T-helper 22 cell (primary cell): ENCODE data around the gene NR2F1-AS1.

Source experiments
- DNase-seq: peaks from one replicate; pipeline ENCODE4 v3.0.0-alpha.2; 2020; ENCODE audit warnings: low read depth

Gene NR2F1-AS1

GRCh38 chr5:93580927-93581445 lies at the start of gene NR2F1-AS1:
Gene NR2F1-AS1, minus strand, starts transcription at chr5:93581219.
- DNase-seq, result no peak

DNA sequence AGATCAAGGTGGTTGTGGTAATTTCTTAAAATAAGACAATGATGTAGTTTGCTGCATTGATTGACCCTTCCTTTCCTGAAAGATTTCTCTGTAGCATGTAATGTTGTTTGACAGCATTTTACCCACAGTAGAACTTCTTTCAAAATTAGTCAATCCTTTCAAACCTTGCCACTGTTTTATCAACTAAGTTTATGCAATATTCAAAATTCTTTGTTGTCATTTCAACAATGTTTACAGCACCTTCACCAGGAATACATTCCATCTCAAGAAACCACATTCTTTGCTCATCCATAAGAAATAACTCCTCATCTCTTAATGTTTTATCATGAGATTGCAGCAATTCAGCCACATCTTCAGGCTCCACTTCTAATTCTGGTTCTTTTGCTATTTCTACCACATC lies 45.8 kb upstream of the NR2F1-AS1 start:
- no peak for DNase-seq

- DNase-seq, result no peak
Observed at GRCh38 chr5:93623153-93623552, 42.1 kb upstream of the NR2F1-AS1 start.

DNA sequence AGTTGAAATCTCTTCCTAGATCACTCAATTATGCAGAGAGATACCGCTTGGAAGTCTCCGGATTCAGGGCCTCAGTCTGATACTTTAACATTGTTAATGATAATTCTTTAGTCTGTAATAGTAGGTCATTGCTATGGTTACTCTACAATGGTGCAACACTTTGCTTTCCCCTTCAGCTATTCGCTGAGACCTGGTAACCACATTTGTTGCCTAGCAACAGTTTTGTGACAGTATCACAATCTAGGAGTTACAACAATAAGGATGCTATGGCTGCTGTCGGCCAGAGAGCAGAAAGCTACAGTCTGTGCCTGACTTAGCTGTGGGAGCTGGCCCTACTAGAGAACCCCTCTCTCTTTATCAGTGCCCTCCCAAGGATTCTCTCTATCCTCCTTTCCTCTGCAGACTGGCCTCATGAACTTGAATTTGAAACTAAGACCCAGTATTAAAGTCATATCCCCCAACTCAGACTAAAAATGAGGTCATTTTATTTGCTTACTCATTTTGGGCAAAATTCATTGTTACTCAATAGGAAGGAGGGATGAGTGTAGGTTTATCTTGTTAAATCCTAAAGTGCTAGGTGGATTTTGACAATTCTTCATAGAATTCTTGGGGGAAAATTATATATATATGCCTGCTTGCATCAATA lies 41.3 kb upstream of the NR2F1-AS1 start:
- peak; percentile 43 for DNase-seq

- no peak for DNase-seq
Observed at GRCh38 chr5:93621327-93621798, 40.3 kb upstream of the NR2F1-AS1 start.

DNA sequence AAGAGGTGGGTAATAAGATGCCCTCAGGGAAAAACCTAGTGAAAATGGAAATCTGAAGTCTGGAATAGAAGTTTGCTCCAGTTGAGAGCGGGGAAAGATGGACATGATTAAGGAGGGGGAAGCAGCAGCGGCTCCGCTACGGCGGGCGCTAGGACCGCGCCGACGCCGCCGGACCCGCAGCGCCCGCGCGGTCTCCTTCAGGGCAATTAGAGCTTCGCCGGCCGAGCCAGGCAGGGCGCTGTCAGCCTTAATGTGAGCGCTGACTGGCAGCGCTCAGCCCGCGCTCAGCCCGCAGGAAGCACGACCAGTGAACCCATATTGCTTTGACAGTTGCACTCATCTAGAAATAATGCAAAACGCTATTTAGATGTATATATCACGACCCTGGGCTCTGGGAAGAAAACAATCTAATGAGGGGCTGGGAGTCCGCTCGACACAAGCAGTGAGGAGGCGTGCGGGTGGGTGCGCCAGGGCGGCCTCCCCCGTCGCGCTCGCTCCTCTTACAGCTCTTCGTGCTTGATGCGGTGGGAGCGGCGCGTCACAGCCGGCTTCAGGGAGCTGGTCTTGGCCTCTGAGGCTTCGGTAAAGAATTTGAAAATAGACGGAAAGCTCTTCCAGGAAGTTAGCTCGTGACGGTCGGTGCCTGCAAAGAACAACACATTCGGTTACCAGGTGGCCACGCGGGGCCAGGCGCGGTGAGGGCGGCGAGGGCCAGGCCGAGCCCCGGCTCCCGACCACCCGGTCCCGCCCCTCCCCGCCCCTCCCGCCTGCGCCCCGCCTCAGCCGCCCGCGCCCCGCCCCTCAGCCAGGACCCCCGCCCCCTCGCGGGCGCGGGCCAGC lies 39.7 kb upstream of the NR2F1-AS1 start:
- DNase-seq, result peak; percentile 47

GRCh38 chr5:93616538-93617174 lies 35.6 kb upstream of the NR2F1-AS1 start:
- no peak for DNase-seq

- no peak for DNase-seq
Observed at GRCh38 chr5:93612855-93613243, 31.8 kb upstream of the NR2F1-AS1 start.

DNA sequence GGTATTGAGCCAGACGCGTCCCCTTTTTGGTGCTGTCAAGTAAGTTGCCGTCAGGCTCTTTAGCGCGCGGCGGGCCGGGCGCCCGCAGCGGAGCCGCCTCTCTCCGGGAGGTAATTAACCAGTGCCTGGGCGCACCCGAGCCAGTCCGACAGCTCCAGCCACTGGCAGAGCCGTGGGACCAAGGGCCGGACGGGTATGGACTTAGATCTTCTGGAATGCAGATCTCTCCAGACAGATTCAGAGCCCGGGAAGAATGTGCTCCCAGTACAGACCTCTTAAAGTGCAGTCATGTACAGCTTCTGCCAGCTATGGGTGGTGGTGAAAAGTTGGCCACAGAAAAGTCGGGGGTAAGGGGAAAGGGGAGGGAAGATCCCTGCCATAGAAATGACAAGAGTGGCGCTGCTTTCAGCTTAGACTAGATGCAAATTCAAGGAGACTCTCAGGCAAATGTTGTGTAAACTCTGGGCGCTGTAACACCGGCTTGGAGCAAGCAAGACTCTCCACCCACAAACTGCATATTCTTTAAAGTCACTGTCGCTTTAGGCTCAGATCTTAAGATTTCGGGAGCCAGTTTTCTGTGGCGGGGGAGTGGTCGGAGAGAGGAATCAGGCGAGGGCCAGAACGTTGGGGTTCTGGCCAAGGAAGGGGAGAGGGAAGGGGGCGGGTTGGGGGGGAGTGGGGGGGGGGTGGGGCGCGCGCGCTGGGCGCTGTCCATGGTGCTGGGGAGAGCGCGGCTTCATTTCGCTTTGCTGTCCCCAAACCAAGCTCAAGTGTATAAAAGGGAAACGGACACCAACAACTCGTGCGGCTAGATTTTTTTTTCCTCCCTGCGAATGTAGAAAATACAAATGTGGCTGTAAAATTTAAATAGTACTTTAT lies 31.2 kb upstream of the NR2F1-AS1 start:
- no peak for DNase-seq

DNA sequence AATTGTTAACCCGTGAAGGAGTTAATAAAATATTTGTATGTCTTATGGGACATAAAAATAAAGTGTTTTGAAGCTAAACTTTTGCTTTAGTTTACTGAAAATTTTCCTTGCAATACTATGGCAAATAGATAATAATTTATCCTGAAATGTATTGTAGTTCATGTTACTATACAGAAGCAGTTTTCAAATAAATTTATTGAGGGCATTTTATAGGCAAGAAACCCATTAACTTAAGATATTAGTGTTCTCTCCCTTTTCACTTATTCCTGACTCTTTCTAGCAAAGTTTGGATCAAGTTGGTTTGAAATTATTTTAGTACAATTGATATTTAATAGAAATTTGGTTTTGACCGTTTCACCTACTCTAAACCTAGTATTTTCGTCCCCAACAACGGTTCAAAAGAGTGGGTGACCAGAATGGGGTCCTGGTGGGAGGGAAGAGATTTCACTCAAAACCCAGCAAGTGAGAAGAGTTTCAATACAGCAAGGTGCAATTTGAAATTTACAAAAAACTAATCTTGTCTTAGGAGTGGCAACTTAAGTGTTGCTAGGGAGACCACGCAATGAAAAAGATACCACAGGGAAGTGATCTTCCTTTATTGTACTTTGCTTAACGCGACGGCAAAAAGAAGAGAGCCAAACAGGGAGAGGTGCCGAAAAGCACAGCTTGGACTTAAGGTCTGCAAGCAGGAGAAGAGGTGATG lies 30.4 kb upstream of the NR2F1-AS1 start:
- no peak for DNase-seq

- DNase-seq, result no peak
Observed at GRCh38 chr5:93610581-93611272, 29.7 kb upstream of the NR2F1-AS1 start.

- DNase-seq, result no peak
Observed at GRCh38 chr5:93609762-93610161, 28.7 kb upstream of the NR2F1-AS1 start.

DNA sequence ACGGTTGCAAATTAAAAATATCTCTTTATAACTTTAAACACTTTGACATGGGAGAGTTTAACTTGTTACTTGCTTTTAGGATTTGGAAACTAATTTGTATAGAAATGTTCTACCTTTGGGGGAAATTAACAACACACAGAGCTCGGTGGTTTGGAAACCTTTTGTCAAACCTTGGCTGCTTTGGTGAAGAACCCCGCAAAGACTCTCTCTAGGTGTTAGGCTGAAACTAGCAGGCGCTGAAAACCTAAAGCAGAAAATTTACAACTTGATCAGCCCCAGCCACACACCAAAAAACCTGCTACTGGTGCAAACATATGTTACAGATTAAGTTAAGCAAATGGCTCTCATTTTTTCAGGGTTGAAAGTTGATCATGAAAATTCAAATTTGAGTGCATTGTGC lies 27.8 kb upstream of the NR2F1-AS1 start:
- DNase-seq, result no peak

DNA sequence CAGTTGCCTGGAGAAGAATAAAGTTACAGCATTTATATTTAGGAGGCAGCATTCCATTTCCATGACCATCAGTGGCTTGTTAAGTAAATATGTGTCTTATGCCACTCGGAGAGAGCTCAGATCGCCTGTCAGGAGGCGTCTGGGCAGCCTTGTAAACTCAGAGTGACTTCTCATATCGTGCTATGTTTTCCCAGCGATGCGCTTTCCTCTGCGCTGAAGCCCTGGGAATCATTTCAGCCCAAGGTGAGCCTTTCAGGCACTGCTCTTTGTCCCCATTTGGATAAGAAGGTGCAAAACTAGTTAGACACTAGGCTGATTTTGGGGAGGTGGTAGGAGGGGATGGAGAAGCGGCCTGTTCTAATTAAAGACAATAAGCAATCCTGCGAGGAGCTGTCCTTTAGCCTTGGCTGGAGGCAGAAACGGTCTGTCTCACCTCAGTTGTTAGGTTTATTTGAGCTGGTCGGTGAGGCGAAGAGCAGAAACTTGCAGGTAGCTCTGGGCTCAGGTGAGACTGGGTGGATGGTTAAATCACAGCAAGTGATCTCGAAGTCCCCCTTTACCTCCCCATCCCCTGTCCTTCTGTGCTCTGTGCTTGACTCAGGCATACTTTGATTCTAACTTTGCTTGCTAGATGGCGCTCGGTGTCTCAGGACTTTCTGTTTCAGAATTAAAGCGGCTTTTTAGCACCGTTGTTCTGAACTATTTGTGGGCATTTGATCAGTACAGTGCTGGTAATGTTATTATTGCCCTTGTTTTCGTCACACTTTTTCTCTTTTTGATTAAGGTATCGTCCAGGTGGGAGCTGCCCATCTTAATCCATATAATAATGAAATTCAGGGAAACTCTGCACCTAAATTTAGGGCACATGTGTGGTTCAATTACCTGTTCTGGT lies 26.6 kb upstream of the NR2F1-AS1 start:
- DNase-seq, result no peak

- no peak for DNase-seq
Observed at GRCh38 chr5:93606382-93606752, 25.3 kb upstream of the NR2F1-AS1 start.

DNA sequence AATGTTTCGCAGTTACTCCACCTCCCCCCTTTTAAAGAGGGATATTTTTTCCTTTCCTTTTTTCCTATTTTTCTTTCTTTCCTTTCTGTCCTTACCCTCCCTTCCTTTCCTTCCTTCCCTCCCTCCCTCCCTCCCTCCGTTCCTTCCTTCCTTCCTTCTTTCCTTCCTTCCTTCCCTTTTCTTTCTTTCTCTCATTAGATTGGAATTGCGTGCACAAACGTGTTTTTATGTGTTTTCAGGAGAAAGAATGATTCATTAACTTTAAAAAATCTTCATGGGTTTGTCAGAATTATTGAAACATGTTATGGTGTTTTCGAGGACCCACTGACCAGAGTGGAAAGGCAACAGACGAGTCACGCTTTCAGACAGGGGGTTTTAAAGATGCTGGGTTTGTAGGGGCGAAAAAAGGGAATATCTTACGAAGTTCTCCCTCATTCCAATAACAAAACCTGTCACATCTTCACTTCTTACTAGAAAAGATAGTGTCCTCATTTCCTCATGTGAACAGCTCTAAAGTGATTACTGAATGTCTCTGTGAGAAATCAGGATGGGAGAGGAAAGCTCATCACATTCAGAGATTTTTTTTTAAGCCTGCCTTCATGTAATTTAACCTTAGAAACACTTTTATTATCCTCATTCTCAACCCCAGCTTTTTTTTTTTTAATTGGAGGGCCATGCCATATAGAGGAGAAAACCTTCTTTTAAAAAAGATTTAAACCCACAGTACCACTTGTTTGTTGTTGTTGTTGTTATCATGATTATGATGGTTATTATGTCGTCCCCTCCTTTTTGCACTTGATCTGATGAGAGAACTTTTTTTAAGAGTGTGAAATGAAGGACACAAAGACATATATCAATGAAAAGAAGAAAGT lies 23.9 kb upstream of the NR2F1-AS1 start:
- DNase-seq, result no peak

- no peak for DNase-seq
Observed at GRCh38 chr5:93603793-93604643, 23.0 kb upstream of the NR2F1-AS1 start.
